Tibial nerve (tissue), 4 donors: ENCODE data around the gene CC2D2A. TPM values are rescaled to one million over a fixed set of nuclear protein-coding genes. Genes with fewer than 3 reads are reported as not detected.

Experiments
- DNase-seq, 2 donors: peaks; one replicate each; pipeline ENCODE4 v3.0.0-alpha.2; 2019; ENCODE audit warnings: low spot score in 2 of 2
- H3K27ac ChIP-seq, 4 donors: fragments of 200-600 bp; sonication (generic) in 3 of 4; one replicate each; pipeline ENCODE4 v1.5.1; 2017 to 2019; ENCODE audit warnings: mild to moderate bottlenecking in 1 of 4
- H3K27me3 ChIP-seq, 2 donors: fragments of 200-600 bp; sonication (generic) in 1 of 2; one replicate each; pipeline versions ENCODE4 v1.5.1 to v1.6.0; 2017 to 2019
- H3K36me3 ChIP-seq, 3 donors: fragments of 200-600 bp; sonication (generic); one replicate each; pipeline ENCODE4 v1.5.1; 2018 to 2019
- H3K4me1 ChIP-seq, 4 donors: fragments of 200-600 bp; sonication (generic) in 3 of 4; one replicate each; pipeline ENCODE4 v1.5.1; 2017 to 2019
- H3K4me3 ChIP-seq, 4 donors: fragments of 200-600 bp; sonication (generic) in 3 of 4; one replicate each; pipeline ENCODE4 v1.5.1; 2017 to 2019; ENCODE audit warnings: mild to moderate bottlenecking in 1 of 4, moderate library complexity in 1 of 4
- H3K9me3 ChIP-seq, 4 donors: fragments of 200-600 bp; sonication (generic) in 3 of 4; one replicate each; pipeline ENCODE4 v1.5.1; 2017 to 2019
- EP300 ChIP-seq, 2 donors: sonication (generic); formaldehyde crosslinking; IDR thresholded peaks; one replicate each; pipeline ENCODE4 v1.6.1; 2017; ENCODE audit warnings: antibody characterized with exemption in 2 of 2, mild to moderate bottlenecking in 1 of 2
- POLR2A ChIP-seq, 2 donors: fragments of 450-650 bp; IDR thresholded peaks; one replicate each; pipeline ENCODE4 v1.6.1; 2017; ENCODE audit warnings: antibody characterized with exemption in 2 of 2, mild to moderate bottlenecking in 2 of 2, moderate library complexity in 2 of 2
- WGBS, 2 donors: methylation state at CpG; one replicate each; pipeline ENCODE4 v1.1.5; 2018; 5-methylcytosine and 5-hydroxymethylcytosine counted together
- total RNA-seq, 4 donors: library from RNA; depleted of rRNA; stranded (reverse); fragments of >200 nt; gene quantifications; one replicate each; pipeline ENCODE4 v1.1.0, GENCODE V29; 2016
- TF ChIP-seq, protein P1 (sequence below), 5 experiments: fragments of 200-600 bp in 3 of 5; fragments of 450-650 bp in 2 of 5; sonication (generic) in 3 of 5; IDR thresholded peaks; one replicate each; pipeline ENCODE4 v1.5.1; 2016 to 2019; ENCODE audit warnings: antibody characterized with exemption in 5 of 5, mild to moderate bottlenecking in 3 of 5, moderate library complexity in 2 of 5

Gene CC2D2A
- total RNA-seq, 4 donors from 2014 or later, result 29.5 to 47.9 (median 38.4) TPM

DNA sequence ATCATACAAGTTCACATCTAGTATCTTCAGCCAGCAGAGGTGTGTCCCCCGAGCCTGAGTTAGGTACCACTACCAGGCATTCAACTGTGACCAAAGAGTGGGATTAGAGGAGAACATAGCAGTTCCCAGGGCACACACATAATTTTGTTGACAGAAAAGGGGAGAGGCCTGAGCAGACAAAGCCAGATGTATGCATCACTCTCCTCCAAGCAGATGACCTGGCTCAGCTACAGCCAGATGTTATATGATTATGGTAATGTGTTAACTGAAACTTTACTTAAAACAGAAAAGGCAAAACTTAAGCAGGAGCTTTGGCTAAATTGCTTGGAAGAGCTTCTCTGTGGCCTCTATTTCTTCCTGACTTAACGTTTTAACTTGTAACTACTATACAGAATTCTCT, 88.9 kb downstream of the CC2D2A start:
- no peak for DNase-seq
- TF ChIP-seq, protein P1, sequence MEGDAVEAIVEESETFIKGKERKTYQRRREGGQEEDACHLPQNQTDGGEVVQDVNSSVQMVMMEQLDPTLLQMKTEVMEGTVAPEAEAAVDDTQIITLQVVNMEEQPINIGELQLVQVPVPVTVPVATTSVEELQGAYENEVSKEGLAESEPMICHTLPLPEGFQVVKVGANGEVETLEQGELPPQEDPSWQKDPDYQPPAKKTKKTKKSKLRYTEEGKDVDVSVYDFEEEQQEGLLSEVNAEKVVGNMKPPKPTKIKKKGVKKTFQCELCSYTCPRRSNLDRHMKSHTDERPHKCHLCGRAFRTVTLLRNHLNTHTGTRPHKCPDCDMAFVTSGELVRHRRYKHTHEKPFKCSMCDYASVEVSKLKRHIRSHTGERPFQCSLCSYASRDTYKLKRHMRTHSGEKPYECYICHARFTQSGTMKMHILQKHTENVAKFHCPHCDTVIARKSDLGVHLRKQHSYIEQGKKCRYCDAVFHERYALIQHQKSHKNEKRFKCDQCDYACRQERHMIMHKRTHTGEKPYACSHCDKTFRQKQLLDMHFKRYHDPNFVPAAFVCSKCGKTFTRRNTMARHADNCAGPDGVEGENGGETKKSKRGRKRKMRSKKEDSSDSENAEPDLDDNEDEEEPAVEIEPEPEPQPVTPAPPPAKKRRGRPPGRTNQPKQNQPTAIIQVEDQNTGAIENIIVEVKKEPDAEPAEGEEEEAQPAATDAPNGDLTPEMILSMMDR (IDR thresholded peaks at IDR 0.05), result no peak
- no peak for TF ChIP-seq POLR2A (IDR thresholded peaks at IDR 0.05)
- TF ChIP-seq EP300 (IDR thresholded peaks at IDR 0.05), result no peak
- H3K27me3 ChIP-seq, result no peaks in the 10 kb centered on the region
- H3K36me3 ChIP-seq, result peaks cover 0 to 68% (median 0%) of the 10 kb centered on the region in 3 donors
- 90 to 92% methylated on average over 2 of the region's 2 CpGs for WGBS, 2 donors
- H3K27ac ChIP-seq, result no peak overlapping the region
- no peak overlapping the region for H3K4me3 ChIP-seq
- no peaks in the 10 kb centered on the region for H3K9me3 ChIP-seq
- H3K4me1 ChIP-seq, result peaks cover 0 to 14% (median 5%) of the 10 kb centered on the region in 4 donors

DNA sequence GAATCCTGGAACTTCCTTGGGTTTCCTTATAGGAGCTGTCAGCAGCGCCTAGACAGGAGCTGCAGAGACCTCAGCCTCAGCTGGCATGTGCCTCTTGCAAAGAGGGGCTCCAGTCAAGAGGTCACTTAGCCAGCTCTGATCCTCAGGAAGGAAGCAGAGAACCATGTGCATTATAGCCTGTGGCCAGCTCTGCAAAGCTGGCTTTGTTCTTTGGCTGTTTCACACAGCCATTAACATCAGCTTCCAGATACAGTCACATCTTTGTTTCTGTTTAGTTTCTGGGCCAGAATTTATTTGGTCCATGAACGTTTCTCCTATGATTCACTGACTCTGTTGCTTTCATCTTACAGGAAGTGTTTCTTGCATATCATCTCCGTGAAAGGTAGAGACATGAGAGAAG, 92.4 kb downstream of the CC2D2A start:
- Histone ChIP-seq H3K36me3 (peaks cover 0 to 71% (median 0%) of the 10 kb centered on the region in 3 donors), H3K4me1 (peaks cover 0 to 14% (median 5%) of the 10 kb centered on the region in 4 donors), H3K9me3 (no peaks in the 10 kb centered on the region), H3K27me3 (no peaks in the 10 kb centered on the region), H3K4me3 (no peak overlapping the region), H3K27ac (no peak overlapping the region)
- TF ChIP-seq EP300 (IDR thresholded peaks at IDR 0.05) (no peak), POLR2A (IDR thresholded peaks at IDR 0.05) (no peak)
- no peak for DNase-seq
- WGBS, 2 donors, result 28 to 37% methylated on average over 3 of the region's 3 CpGs

DNA sequence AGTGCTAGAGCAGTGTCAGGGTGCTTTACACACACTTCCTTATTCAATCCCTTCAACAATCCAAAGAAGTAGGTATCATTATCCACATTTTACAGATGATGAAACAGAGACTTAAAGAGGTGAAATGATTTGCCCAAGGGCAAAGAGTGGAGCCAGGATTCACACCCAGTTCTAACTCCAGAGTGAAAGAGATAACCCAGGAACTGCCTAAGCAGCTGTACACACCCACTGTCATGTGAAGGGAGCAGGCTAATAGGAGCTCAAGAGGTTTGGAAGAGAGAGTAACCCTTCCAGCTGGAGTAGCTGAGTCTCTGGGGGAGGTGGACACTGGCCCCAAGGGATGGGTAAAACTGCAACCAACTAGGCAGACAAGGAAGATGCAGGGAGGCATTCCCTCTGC, 92.9 kb downstream of the CC2D2A start:
- no peak overlapping the region for H3K4me3 ChIP-seq
- H3K27me3 ChIP-seq, result no peaks in the 10 kb centered on the region
- no peak for DNase-seq
- TF ChIP-seq POLR2A (IDR thresholded peaks at IDR 0.05) (no peak), EP300 (IDR thresholded peaks at IDR 0.05) (no peak)
- TF ChIP-seq, protein P1 (IDR thresholded peaks at IDR 0.05), result no peak
- no peak overlapping the region for H3K27ac ChIP-seq
- H3K4me1 ChIP-seq, result peaks cover 0 to 14% (median 5%) of the 10 kb centered on the region in 4 donors
- H3K9me3 ChIP-seq, result no peaks in the 10 kb centered on the region
- H3K36me3 ChIP-seq, result peaks cover 0 to 76% (median 0%) of the 10 kb centered on the region in 3 donors

DNA sequence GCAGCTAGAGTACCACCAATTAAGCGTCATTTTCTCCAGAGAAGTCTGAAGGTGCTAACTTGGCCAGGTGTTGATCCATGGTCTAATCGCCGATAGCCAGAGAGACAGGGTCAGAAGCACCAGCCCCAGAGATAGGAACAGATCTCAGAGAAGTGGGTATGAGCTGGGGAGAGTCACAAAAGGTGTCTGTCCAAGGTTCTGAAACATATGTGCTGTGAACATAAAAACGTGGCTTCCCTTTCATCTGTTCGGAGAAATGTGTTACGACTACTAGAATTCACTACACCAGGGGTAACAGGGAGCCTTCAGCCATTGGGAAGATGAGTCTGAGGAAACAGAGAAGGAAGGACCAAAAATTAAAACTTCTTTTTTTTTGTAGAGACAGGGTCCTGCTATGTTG, 94.2 kb downstream of the CC2D2A start:
- Histone ChIP-seq H3K27me3 (no peaks in the 10 kb centered on the region), H3K9me3 (no peaks in the 10 kb centered on the region), H3K36me3 (peaks cover 0 to 77% (median 4%) of the 10 kb centered on the region in 3 donors), H3K4me1 (peaks cover 0 to 14% (median 5%) of the 10 kb centered on the region in 4 donors), H3K27ac (no peak overlapping the region), H3K4me3 (no peak overlapping the region)
- no peak for TF ChIP-seq EP300 (IDR thresholded peaks at IDR 0.05)
- TF ChIP-seq, protein P1 (IDR thresholded peaks at IDR 0.05), result no peak
- no peak for TF ChIP-seq POLR2A (IDR thresholded peaks at IDR 0.05)
- 74 to 77% methylated on average over 6 of the region's 6 CpGs for WGBS, 2 donors
- no peak for DNase-seq

DNA sequence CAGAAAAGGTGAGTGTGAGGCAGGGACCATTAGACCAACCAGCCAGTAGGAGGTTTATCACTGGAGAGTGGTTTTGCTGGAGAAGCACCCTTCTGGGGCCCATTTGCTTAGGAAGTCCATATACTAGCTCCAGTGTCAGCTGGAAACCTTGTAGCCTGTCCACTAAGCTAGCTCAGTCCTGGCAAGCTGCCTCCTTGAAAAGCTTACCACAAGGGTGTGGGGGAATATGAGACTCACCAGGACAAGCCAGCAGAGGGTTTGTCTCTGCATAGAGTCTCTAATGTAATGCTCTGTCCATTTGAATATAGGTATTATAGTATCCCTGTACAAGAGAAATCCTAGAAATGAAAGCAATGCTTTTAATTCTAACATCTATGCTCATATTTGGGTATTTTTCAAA, 99.1 kb downstream of the CC2D2A start:
- H3K4me1 ChIP-seq, result no peaks in the 10 kb centered on the region
- no peaks in the 10 kb centered on the region for H3K9me3 ChIP-seq
- no peaks in the 10 kb centered on the region for H3K27me3 ChIP-seq
- no peak for DNase-seq
- no peak overlapping the region for H3K27ac ChIP-seq
- TF ChIP-seq POLR2A (IDR thresholded peaks at IDR 0.05) (no peak), EP300 (IDR thresholded peaks at IDR 0.05) (no peak)
- TF ChIP-seq, protein P1 (IDR thresholded peaks at IDR 0.05), result no peak
- no peak overlapping the region for H3K4me3 ChIP-seq
- peaks cover 0 to 100% (median 4%) of the 10 kb centered on the region in 3 donors for H3K36me3 ChIP-seq

DNA sequence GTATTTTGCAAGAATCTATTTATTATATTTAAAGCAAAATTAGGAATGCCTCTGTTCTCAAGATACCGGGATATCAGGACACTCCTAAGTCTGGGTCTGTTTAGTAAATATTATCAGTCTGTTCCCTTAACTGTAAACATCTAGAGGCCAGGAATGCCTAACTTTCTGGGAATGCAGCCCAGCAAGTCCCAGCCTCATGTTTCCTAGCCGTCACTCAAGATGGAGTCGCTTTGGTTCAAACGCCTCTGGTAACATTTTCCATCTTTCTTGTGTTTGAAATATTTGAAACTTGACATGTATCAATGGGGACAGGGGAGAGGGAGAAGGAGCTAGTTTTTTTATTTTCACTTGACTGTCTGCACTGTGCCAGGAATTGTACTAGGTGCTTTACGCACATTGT, 100.1 kb downstream of the CC2D2A start:
- DNase-seq, result no peak
- H3K9me3 ChIP-seq, result no peaks in the 10 kb centered on the region
- no peak overlapping the region for H3K27ac ChIP-seq
- no peak for TF ChIP-seq POLR2A (IDR thresholded peaks at IDR 0.05)
- peaks cover 0 to 98% (median 4%) of the 10 kb centered on the region in 3 donors for H3K36me3 ChIP-seq
- H3K27me3 ChIP-seq, result no peaks in the 10 kb centered on the region
- 96% methylated on average over 5 of the region's 5 CpGs for WGBS, 2 donors
- no peak overlapping the region for H3K4me3 ChIP-seq
- no peaks in the 10 kb centered on the region for H3K4me1 ChIP-seq
